ELR (cell line): ENCODE results near the gene SLC2A9.

Experiments
- DNase-seq: peaks from one replicate; pipeline ENCODE4 v3.0.0-alpha.2; 2015; ENCODE audit warnings: low read depth

The SLC2A9 gene

DNA sequence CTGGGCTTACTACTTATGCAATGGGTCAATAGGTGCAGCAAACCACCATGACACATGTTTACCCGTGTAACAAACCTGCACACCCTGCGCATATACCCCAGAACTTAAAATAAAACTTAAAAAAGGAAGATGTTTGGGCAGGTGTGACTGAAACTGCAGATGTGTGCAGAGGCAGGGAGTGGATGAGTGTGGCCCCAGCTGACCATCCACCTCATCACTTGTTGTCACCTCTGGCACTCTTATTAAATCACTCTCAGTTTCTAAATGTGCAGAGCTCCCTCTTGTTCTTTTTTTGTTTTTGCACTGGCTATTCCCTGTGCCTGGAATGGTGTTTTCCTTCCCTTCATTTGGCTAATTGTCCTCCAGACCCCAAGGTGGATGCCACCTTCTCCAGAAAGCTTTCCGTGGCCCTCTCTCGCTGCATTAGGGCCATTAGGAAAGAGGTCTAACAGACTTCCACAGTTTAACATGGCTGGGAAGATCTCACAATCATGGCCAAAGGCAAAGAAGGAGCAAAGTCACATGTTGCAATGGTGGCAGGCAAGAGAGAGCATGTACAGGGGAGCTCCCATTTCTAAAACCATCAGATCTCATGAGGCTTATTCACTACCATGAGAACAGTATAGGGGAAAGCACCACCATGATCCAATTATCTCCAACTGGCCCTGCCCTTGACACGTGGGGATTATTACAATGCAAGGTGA is 58.5 kb downstream of the SLC2A9 start:
- no peak for DNase-seq

- DNase-seq = no peak
Measured at GRCh38 chr4:9954468-9954867, 66.8 kb downstream of the SLC2A9 start.

- DNase-seq = no peak
Measured at GRCh38 chr4:9953089-9953488, 68.2 kb downstream of the SLC2A9 start.

DNA sequence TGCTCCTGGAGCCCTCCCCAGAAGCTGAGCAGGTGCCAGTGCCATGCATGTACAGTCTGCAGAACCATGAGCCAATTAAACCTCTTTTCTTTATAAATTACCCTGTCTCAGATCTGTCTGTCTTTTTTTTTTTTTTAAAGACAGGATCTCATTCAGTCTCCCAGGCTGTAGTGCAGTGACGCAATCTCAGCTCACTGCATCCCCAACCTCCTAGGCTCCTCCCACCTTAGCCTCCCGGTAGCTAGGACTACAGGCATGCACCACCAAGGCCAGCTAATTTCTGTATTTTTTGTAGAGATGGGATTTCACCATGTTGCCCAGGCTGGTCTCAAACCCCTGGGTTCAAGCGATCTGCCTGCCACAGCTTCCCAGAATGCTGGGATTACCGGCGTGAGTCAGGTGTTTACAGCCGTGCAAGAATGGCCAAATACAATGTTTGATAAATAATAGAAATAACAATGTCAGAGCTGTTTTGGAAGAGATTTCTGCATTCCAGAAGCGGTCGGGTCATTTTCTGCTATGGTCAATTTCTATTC is 68.8 kb downstream of the SLC2A9 start:
- no peak for DNase-seq

DNA sequence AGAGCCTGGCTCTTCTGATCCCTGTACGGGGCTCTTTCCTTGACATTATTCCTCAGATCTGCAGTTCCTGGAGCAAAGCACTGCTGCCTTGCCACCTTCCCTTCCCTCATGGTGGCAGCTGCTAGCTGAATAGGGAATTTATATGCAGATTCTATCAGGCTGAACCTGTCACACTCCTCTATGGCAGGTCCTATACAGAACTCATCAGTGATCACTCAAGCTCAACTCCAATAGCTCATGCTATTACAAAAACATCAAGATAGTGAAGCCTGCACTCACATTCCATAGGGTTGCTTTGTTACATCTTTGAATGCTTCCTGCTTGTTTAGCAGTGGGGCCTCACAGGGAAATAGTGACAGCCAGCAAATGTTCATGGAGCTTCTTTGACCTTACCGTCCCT is 71.7 kb downstream of the SLC2A9 start:
- DNase-seq = no peak

DNA sequence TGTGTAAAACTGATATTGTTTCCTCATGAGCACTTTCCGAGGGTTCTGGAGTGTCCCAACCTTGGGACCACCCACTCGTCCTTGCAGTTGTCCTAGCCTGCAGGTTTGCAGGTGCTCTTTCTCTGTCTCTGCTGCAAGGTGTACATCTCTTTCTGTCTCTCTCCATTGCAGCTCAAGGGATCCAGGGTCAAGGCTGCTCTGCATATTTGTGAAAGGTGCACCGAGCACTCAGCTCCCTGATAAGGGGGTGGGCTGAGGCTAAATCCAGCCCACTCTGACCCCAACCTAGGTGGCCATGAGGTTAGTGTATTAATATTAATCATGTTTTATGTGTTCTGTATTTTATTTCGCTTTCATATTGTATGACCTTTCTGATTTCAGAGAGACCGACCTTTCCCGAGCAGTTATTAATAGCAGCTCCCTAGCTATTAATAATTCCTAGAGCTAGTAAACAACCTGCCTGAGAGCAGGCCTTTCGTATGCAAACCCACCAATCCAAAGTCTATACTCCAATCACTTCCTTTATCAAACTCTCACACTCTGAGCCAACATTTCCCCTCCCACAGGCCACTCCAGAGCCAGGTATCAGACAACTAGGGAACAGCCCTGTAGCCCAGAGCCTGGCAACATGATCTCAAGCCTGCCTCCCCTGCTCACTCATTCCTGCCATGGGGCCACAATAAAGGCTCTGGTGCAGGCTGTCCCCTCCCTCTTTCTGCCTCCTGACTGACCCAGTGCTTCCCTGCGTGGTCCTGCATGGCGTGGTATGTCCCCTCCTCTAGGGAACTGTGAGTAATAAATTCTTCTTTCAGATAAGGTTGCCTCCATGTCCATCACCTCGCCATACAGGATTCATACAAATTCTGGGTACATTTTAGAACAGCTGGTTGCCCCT is 73.9 kb downstream of the SLC2A9 start:
- DNase-seq = no peak

DNA sequence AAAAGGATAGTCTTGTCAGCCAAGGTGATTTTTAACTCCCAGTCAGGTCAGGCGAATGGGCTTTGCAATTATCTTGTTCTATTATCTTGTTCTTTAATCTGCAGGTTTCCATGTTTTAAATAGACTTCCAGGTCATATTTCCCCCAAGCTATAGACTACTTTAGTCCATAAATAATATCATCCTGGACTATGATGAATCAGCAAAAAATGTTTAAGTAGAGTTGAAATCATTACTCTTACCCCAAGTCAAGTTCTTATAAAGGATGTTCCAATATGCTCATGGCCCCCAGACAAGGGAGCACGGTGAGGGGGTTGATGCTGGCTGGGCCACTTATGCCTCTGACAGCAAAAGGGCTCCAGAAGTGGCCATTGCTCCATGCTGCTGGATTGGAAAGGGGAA is 75.1 kb downstream of the SLC2A9 start:
- no peak for DNase-seq

DNA sequence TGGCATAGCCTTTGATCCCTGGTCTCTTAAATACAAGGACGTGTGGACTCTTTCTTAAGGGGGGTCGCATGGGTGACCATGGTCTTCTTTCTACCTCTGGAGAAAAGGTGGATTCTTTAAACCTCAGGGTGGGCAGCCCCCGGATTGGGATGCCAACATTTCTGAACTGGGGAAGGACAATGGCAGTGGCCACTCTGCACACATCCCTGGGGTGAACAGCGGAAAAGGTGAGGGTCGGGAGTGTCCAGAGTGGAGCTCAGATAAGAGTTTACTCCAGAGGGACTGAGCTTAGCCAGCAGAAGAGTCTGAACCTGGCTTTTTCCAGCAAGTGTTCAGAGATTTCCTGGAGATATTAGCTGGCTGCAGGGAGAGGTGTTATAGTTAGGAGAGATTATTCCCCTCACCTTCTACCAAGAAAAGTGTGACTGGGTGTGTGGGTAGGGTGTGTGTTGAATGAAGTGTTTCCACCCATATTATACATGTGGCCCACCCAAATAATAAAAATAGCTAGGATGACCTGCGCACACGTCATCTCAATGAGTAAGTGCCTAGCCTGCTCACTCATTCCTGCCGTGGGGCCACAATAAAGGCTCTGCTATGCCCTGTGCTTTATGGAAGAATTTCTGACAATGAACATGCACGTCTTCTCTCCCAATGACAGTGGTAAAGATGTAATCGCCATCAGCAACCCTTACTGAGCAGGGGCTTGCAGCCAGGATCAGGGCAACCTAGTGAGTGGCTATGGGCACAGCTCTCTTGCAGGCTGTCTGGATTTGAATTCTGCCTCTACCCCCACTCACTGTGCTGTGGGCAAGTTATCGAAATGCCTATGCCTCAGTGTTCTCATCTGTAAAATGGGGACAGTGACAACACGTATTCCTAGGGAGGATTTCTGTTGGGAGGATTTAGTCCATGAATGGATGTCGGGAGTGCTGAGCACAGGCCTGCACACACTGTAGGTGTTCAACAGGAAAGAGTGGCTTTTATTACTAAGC is 76.6 kb downstream of the SLC2A9 start:
- no peak for DNase-seq

DNA sequence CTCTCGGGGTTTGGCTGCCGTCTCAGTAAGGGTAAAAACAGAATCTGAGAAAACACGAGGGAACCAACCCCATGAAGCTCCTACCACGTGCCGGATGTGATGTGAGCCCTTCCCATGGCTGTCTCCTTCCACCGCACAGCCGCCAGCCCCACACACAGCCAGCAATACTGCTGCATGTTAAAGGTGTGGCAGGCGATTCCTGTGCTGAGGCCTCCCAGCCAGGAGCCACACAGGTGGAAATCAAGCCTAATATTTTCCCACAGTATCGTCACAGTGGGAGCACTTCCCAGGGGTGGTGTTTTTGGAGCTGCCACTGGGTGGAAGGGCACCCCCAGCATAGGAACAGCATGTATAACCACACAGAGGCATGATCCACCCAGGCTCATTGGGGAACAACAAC is 77.5 kb downstream of the SLC2A9 start:
- DNase-seq = no peak

DNA sequence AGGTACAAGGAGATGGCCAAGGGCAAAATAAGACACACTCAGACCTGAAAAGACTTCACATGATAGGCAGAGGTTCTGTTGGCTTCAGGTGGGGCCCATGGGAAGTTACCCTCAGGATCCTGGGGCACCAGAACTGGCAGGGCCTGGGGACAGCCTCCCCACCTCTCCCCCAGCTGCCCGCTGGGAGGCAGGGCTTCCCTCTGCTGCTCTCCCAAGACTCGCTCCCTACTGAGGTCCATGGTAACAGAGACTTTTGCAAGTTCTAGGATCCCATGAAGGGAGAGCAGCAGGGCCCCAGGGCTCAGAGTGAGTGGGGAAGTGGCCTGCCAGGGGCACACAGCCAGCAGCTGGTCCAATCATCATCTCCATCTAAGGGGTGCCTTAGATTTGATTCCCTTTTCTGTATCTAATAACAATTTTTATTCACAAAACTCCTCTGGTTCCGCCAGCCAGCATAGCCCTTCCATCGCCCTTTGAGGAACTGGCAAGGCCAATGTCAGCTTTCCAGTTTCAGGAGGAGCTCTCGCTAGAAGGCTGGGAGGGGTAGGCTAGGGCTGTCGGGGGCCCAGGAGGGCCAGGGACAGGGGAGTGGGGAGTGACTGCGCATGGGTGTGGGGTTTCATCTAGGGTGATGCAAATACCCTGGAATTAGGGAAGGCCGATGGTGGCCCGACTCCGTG is 78.2 kb downstream of the SLC2A9 start:
- no peak for DNase-seq

DNA sequence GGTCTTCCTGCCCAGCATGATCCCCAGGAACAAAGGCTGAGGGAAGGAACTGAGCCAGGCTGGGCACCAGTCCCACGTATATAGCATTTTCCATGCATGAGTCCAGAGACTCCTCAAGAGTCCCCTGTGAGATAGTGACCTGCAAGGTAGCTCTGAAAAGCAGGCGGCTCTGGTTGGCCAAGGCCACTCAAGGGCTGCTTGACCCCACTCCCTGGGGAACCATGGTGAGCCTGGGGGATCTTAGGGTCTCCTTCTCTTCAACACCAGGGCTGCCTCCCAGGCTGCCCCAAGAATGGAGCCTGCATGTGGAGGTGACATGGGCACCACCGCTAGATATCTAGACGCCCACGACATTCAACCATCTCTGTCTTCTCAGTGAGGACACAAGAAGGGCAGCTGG is 79.2 kb downstream of the SLC2A9 start:
- DNase-seq = no peak

DNA sequence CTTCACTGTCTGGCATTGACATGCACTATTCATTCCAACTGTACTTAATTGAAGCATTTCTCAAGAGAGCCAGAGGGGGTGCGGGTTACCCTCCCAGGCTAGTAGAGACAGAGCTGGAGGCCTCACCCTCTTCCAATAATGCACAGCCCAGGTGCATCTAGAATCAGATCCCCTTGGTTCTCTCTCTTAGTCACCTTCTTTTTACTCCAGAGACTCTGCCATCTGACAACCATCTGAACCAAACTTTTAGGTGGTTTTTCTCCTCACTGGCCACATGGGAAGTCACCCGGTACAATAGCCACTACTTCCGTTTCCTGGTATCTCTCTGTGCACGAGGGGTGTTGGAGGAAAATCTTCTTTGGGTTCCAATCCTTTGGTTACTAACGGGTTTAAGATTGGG is 81.3 kb downstream of the SLC2A9 start:
- DNase-seq = no peak

GRCh38 chr4:9938933-9939332 is 82.4 kb downstream of the SLC2A9 start:
- DNase-seq = no peak

DNA sequence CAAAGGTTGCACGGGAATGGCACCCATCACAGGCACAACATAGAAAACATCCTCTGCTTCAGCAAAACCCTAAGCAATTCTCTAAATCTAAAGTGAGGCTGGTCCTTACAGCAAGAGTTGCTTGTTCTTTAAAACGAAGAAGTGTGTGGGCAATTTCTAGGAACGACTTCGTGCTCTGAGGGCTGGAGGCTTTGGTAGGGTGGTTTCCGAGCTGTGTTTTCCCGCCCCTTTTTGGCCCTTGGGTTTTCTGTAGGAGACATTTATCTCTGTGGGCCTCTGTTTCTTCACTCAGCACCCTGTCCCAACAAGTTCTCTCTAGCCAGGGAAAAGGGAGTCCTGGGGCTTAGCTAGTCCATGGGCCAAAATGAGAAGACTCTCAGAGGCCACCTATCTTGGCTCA is 84.2 kb downstream of the SLC2A9 start:
- no peak for DNase-seq

GRCh38 chr4:9936129-9936644 is 85.1 kb downstream of the SLC2A9 start:
- no peak for DNase-seq

- DNase-seq = no peak
Measured at GRCh38 chr4:9933956-9934355, 87.3 kb downstream of the SLC2A9 start.

DNA sequence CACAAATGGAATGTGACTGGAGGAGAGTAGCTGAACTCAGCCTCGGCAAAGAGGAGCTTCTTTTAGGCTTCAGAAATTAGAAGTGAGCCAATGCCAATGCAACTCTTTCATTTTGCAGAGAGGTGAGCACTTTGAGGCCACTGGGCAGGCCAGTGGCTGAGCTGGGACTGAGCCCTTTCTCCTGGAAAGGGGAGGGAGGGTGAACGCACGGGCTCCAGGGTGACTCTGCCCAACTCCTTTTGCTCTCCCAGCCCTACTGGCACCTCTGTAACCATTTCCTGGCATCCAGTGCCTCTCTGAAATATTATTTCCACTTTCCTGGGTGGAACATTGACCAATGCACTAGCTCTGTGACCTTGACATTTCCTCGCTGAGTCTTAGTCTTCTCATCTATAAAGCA is 88.1 kb downstream of the SLC2A9 start:
- DNase-seq = no peak

- no peak for DNase-seq
Measured at GRCh38 chr4:9932771-9933170, 88.5 kb downstream of the SLC2A9 start.

DNA sequence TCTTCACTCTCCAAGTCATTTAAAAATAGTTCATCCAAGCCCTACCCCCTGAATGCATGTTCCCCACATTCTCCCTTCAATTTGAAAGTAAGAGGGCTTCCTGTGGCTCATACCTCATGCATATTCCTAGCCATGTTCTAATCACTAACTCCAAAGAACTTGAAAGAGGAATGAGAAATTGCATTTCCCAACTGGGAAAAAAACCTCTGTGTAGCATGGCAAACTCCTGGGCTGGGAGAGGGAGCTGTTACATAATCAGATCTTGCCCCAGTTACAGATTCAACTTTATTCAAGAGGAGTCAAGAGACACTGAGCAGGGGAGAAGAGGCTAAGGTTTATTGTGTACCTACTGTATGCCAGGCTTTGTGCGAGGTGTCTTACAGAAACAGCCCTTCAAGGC is 90.2 kb downstream of the SLC2A9 start:
- no peak for DNase-seq

- no peak for DNase-seq
Measured at GRCh38 chr4:9929111-9929510, 92.2 kb downstream of the SLC2A9 start.

DNA sequence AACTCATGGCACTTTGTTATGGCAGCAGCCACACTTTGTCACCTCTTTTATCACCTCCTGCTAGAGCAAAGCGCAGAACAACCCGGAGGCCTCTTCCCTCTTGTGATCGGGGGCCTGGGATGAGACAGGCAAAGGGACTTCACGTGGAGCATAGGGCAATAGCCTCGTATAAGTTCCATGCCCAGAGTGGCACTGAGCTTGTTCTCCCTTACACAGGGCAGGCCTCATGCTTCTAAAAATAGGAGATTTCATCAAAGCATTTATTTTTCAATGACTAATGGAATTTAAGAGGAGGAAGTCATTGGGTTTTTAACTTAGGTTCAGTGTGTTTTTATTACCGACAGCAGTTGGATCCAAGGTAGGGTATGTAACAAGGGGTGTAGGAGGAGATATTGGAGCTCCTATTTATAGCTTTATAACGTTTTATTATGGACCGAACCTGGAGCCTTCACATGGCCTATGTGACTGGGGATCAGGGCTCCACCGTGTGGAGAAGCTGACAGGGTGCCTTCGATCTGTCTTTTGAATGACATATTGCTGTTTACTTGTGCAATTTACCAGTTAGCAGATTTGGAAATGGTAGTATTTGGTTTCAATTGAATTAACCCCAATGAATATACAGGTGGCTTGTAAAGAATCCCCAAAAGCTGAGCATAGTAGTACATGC is 93.8 kb downstream of the SLC2A9 start:
- DNase-seq = no peak
